ENCODE results near the gene TEX19.

TEX19 gene

GRCh38 chr17:82412535-82413520, 53.8 kb downstream of the TEX19 start:
- H2BK12ac ChIP-seq (ENCODE audit: low read length in 2 of 2) = no peak overlapping the region
- peak overlapping the region in 1 of 2 experiments; percentile 7 for H3K4me3 ChIP-seq (ENCODE audit: insufficient read depth in 1 of 2, low read depth in 1 of 2, low read length in 2 of 2)
- H3K27ac ChIP-seq (ENCODE audit: low read length, poor library complexity, severe bottlenecking) = no peak overlapping the region
- H4K91ac ChIP-seq (ENCODE audit: low read length) = no peak overlapping the region
- peaks cover 12 to 23% of the 10 kb centered on the region in 2 experiments for H3K36me3 ChIP-seq (ENCODE audit: control insufficient read depth in 1 of 2, insufficient read depth in 2 of 2, low read depth in 1 of 2, low read length in 2 of 2)
- H3K4ac ChIP-seq (ENCODE audit: low read depth in 1 of 2, low read length in 2 of 2) = no peak overlapping the region
- H3K27me3 ChIP-seq (ENCODE audit: control insufficient read depth in 1 of 2, insufficient read depth in 1 of 2, low read length in 2 of 2) = no peaks in the 10 kb centered on the region
- H3K4me2 ChIP-seq (ENCODE audit: low read length, poor library complexity, severe bottlenecking) = no peak overlapping the region
- H2AFZ ChIP-seq (ENCODE audit: low read depth, low read length) = no peak overlapping the region
- no peak overlapping the region for H4K8ac ChIP-seq (ENCODE audit: low read length)
- H2BK120ac ChIP-seq (ENCODE audit: low read depth, low read length) = no peak overlapping the region
- H3K4me1 ChIP-seq (ENCODE audit: control insufficient read depth, insufficient read depth, low read depth, low read length) = peaks cover 30% of the 10 kb centered on the region
- no peak overlapping the region for H2AK5ac ChIP-seq (ENCODE audit: low read length, severe bottlenecking)
- no peak overlapping the region for H2BK15ac ChIP-seq (ENCODE audit: low read depth, poor library complexity, severe bottlenecking)
- no peak overlapping the region for H3K14ac ChIP-seq (ENCODE audit: low read length in 2 of 2)
- H3K79me1 ChIP-seq (replicated peaks; ENCODE audit: low read length, poor library complexity, severe bottlenecking) = peaks cover 24% of the 10 kb centered on the region
- no peak overlapping the region for H3K9ac ChIP-seq (ENCODE audit: low read length)
- no peak overlapping the region for H2BK5ac ChIP-seq (ENCODE audit: low read depth, low read length, poor library complexity, severe bottlenecking)
- no peak overlapping the region for H3K18ac ChIP-seq (ENCODE audit: low read depth in 1 of 2, low read length in 2 of 2)
- DNase-seq = no peak
- no peaks in the 10 kb centered on the region for H3K9me3 ChIP-seq (ENCODE audit: control insufficient read depth, low read length)
- 94% methylated on average over 26 of the region's 29 CpGs for WGBS
- H3K23ac ChIP-seq (ENCODE audit: low read length in 2 of 2) = no peak overlapping the region
